Measurements from ENCODE around the gene PLOD1.
A peak's percentile ranks its signal among the peaks of the same experiment; 100 is the strongest.

The PLOD1 gene

GRCh38 chr1:12009318-12009947, 74.9 kb downstream of the PLOD1 start:
- peaks cover 75% of the 10 kb centered on the region for H3K36me3 ChIP-seq (ENCODE audit: control insufficient read depth, insufficient read depth, low read length)
- H3K27me3 ChIP-seq (ENCODE audit: control insufficient read depth, insufficient read depth, low read length), result no peaks in the 10 kb centered on the region
- H3K9me3 ChIP-seq (ENCODE audit: control insufficient read depth, insufficient read depth, low read depth, low read length), result no peaks in the 10 kb centered on the region
- H3K4me3 ChIP-seq (ENCODE audit: low read depth, low read length), result no peak overlapping the region
- no peak overlapping the region for H3K9ac ChIP-seq (ENCODE audit: low read length)
- H3K27ac ChIP-seq (ENCODE audit: low read depth, low read length), result no peak overlapping the region
- no peaks in the 10 kb centered on the region for H3K4me1 ChIP-seq (ENCODE audit: control insufficient read depth, insufficient read depth, low read length)

GRCh38 chr1:12010746-12011570, 76.4 kb downstream of the PLOD1 start:
- peaks cover 60% of the 10 kb centered on the region for H3K36me3 ChIP-seq (ENCODE audit: control insufficient read depth, insufficient read depth, low read length)
- no peaks in the 10 kb centered on the region for H3K9me3 ChIP-seq (ENCODE audit: control insufficient read depth, insufficient read depth, low read depth, low read length)
- H3K4me3 ChIP-seq (ENCODE audit: low read depth, low read length), result no peak overlapping the region
- no peak overlapping the region for H3K9ac ChIP-seq (ENCODE audit: low read length)
- H3K4me1 ChIP-seq (ENCODE audit: control insufficient read depth, insufficient read depth, low read length), result no peaks in the 10 kb centered on the region
- no peaks in the 10 kb centered on the region for H3K27me3 ChIP-seq (ENCODE audit: control insufficient read depth, insufficient read depth, low read length)
- H3K27ac ChIP-seq (ENCODE audit: low read depth, low read length), result no peak overlapping the region

- Histone ChIP-seq H3K9ac (ENCODE audit: low read length) (no peak overlapping the region), H3K4me3 (ENCODE audit: low read depth, low read length) (no peak overlapping the region), H3K4me1 (ENCODE audit: control insufficient read depth, insufficient read depth, low read length) (no peaks in the 10 kb centered on the region), H3K27ac (ENCODE audit: low read depth, low read length) (no peak overlapping the region), H3K9me3 (ENCODE audit: control insufficient read depth, insufficient read depth, low read depth, low read length) (no peaks in the 10 kb centered on the region), H3K27me3 (ENCODE audit: control insufficient read depth, insufficient read depth, low read length) (no peaks in the 10 kb centered on the region), H3K36me3 (ENCODE audit: control insufficient read depth, insufficient read depth, low read length) (peaks cover 49% of the 10 kb centered on the region)
Measured at GRCh38 chr1:12011998-12012397, 77.5 kb downstream of the PLOD1 start.

GRCh38 chr1:12012560-12013316, 78.2 kb downstream of the PLOD1 start:
- Histone ChIP-seq H3K9me3 (ENCODE audit: control insufficient read depth, insufficient read depth, low read depth, low read length) (no peaks in the 10 kb centered on the region), H3K27me3 (ENCODE audit: control insufficient read depth, insufficient read depth, low read length) (no peaks in the 10 kb centered on the region), H3K9ac (ENCODE audit: low read length) (no peak overlapping the region), H3K4me3 (ENCODE audit: low read depth, low read length) (no peak overlapping the region), H3K36me3 (ENCODE audit: control insufficient read depth, insufficient read depth, low read length) (peaks cover 42% of the 10 kb centered on the region), H3K4me1 (ENCODE audit: control insufficient read depth, insufficient read depth, low read length) (no peaks in the 10 kb centered on the region), H3K27ac (ENCODE audit: low read depth, low read length) (no peak overlapping the region)

- no peaks in the 10 kb centered on the region for H3K4me1 ChIP-seq (ENCODE audit: control insufficient read depth, insufficient read depth, low read length)
- H3K9ac ChIP-seq (ENCODE audit: low read length), result no peak overlapping the region
- no peaks in the 10 kb centered on the region for H3K9me3 ChIP-seq (ENCODE audit: control insufficient read depth, insufficient read depth, low read depth, low read length)
- peaks cover 37% of the 10 kb centered on the region for H3K36me3 ChIP-seq (ENCODE audit: control insufficient read depth, insufficient read depth, low read length)
- no peak overlapping the region for H3K4me3 ChIP-seq (ENCODE audit: low read depth, low read length)
- H3K27ac ChIP-seq (ENCODE audit: low read depth, low read length), result no peak overlapping the region
- no peaks in the 10 kb centered on the region for H3K27me3 ChIP-seq (ENCODE audit: control insufficient read depth, insufficient read depth, low read length)
Measured at GRCh38 chr1:12014141-12014991, 79.8 kb downstream of the PLOD1 start.

- Histone ChIP-seq H3K4me3 (ENCODE audit: low read depth, low read length) (no peak overlapping the region), H3K36me3 (ENCODE audit: control insufficient read depth, insufficient read depth, low read length) (peaks cover 31% of the 10 kb centered on the region), H3K27me3 (ENCODE audit: control insufficient read depth, insufficient read depth, low read length) (no peaks in the 10 kb centered on the region), H3K27ac (ENCODE audit: low read depth, low read length) (no peak overlapping the region), H3K9me3 (ENCODE audit: control insufficient read depth, insufficient read depth, low read depth, low read length) (no peaks in the 10 kb centered on the region), H3K9ac (ENCODE audit: low read length) (no peak overlapping the region), H3K4me1 (ENCODE audit: control insufficient read depth, insufficient read depth, low read length) (no peaks in the 10 kb centered on the region)
Measured at GRCh38 chr1:12015001-12015491, 80.5 kb downstream of the PLOD1 start.

- Histone ChIP-seq H3K36me3 (ENCODE audit: control insufficient read depth, insufficient read depth, low read length) (peaks cover 27% of the 10 kb centered on the region), H3K27me3 (ENCODE audit: control insufficient read depth, insufficient read depth, low read length) (no peaks in the 10 kb centered on the region), H3K27ac (ENCODE audit: low read depth, low read length) (no peak overlapping the region), H3K4me1 (ENCODE audit: control insufficient read depth, insufficient read depth, low read length) (no peaks in the 10 kb centered on the region), H3K9me3 (ENCODE audit: control insufficient read depth, insufficient read depth, low read depth, low read length) (no peaks in the 10 kb centered on the region), H3K4me3 (ENCODE audit: low read depth, low read length) (no peak overlapping the region), H3K9ac (ENCODE audit: low read length) (no peak overlapping the region)
Measured at GRCh38 chr1:12015499-12015898, 81.0 kb downstream of the PLOD1 start.

GRCh38 chr1:12016182-12016581, 81.7 kb downstream of the PLOD1 start:
- Histone ChIP-seq H3K4me1 (ENCODE audit: control insufficient read depth, insufficient read depth, low read length) (no peaks in the 10 kb centered on the region), H3K27ac (ENCODE audit: low read depth, low read length) (no peak overlapping the region), H3K9ac (ENCODE audit: low read length) (no peak overlapping the region), H3K4me3 (ENCODE audit: low read depth, low read length) (no peak overlapping the region), H3K27me3 (ENCODE audit: control insufficient read depth, insufficient read depth, low read length) (no peaks in the 10 kb centered on the region), H3K36me3 (ENCODE audit: control insufficient read depth, insufficient read depth, low read length) (peaks cover 20% of the 10 kb centered on the region), H3K9me3 (ENCODE audit: control insufficient read depth, insufficient read depth, low read depth, low read length) (no peaks in the 10 kb centered on the region)

GRCh38 chr1:12019858-12020509, 85.5 kb downstream of the PLOD1 start:
- Histone ChIP-seq H3K9ac (ENCODE audit: low read length) (peak overlapping the region; percentile 84), H3K27me3 (ENCODE audit: control insufficient read depth, insufficient read depth, low read length) (no peaks in the 10 kb centered on the region), H3K36me3 (ENCODE audit: control insufficient read depth, insufficient read depth, low read length) (peaks cover 30% of the 10 kb centered on the region), H3K4me3 (ENCODE audit: low read depth, low read length) (peak overlapping the region; percentile 91), H3K9me3 (ENCODE audit: control insufficient read depth, insufficient read depth, low read depth, low read length) (no peaks in the 10 kb centered on the region), H3K4me1 (ENCODE audit: control insufficient read depth, insufficient read depth, low read length) (no peaks in the 10 kb centered on the region), H3K27ac (ENCODE audit: low read depth, low read length) (peak overlapping the region; percentile 77; the same call in 1 of the 2 replicates)

- Histone ChIP-seq H3K36me3 (ENCODE audit: control insufficient read depth, insufficient read depth, low read length) (peaks cover 47% of the 10 kb centered on the region), H3K27ac (ENCODE audit: low read depth, low read length) (no peak overlapping the region), H3K4me1 (ENCODE audit: control insufficient read depth, insufficient read depth, low read length) (no peaks in the 10 kb centered on the region), H3K9me3 (ENCODE audit: control insufficient read depth, insufficient read depth, low read depth, low read length) (no peaks in the 10 kb centered on the region), H3K27me3 (ENCODE audit: control insufficient read depth, insufficient read depth, low read length) (no peaks in the 10 kb centered on the region), H3K4me3 (ENCODE audit: low read depth, low read length) (no peak overlapping the region), H3K9ac (ENCODE audit: low read length) (no peak overlapping the region)
Measured at GRCh38 chr1:12021616-12022015, 87.1 kb downstream of the PLOD1 start.
